Ishikawa (cell line): ENCODE data around the gene AHCYL2.

Experiments used
- CEBPB ChIP-seq: IDR thresholded peaks from 2 replicates; pipeline ENCODE4 v1.6.1; 2012
- CREB1 ChIP-seq: IDR thresholded peaks from 2 replicates; pipeline ENCODE4 v1.6.1; 2012; ENCODE audit warnings: low read depth
- EGR1 ChIP-seq: IDR thresholded peaks from 2 replicates; pipeline ENCODE4 v1.6.1; 2012
- EP300 ChIP-seq: IDR thresholded peaks from 2 replicates; pipeline ENCODE4 v1.6.1; 2012; ENCODE audit warnings: borderline replicate concordance
- FOXM1 ChIP-seq: IDR thresholded peaks from 2 replicates; pipeline ENCODE4 v1.6.1; 2012; ENCODE audit warnings: low read depth, borderline replicate concordance
- NFIC ChIP-seq: IDR thresholded peaks from 2 replicates; pipeline ENCODE4 v1.6.1; 2012
- RAD21 ChIP-seq: IDR thresholded peaks from 2 replicates; pipeline ENCODE4 v1.6.1; 2012; ENCODE audit warnings: low read depth
- TAF1 ChIP-seq: IDR thresholded peaks from 2 replicates; pipeline ENCODE4 v1.6.1; 2012; ENCODE audit warnings: low read depth, mild to moderate bottlenecking
- TCF12 ChIP-seq: IDR thresholded peaks from 2 replicates; pipeline ENCODE4 v1.6.1; 2012; ENCODE audit warnings: low read depth
- TEAD4 ChIP-seq: IDR thresholded peaks from 2 replicates; pipeline ENCODE4 v1.6.1; 2012
- YY1 ChIP-seq: IDR thresholded peaks from 2 replicates; pipeline ENCODE4 v1.6.1; 2012; ENCODE audit warnings: low read depth
- ZBTB7A ChIP-seq: IDR thresholded peaks from 2 replicates; pipeline ENCODE4 v1.6.1; 2012; ENCODE audit warnings: low read depth
- TF ChIP-seq, protein P1 (sequence below): IDR thresholded peaks from 2 replicates; pipeline ENCODE4 v1.6.1; 2012
- TF ChIP-seq, protein P2 (sequence below): IDR thresholded peaks from 2 replicates; pipeline ENCODE4 v1.6.1; 2012; ENCODE audit warnings: low read depth, mild to moderate bottlenecking
- TF ChIP-seq, protein P3 (sequence below): IDR thresholded peaks from 2 replicates; pipeline ENCODE4 v1.6.1; 2012

AHCYL2 gene

DNA sequence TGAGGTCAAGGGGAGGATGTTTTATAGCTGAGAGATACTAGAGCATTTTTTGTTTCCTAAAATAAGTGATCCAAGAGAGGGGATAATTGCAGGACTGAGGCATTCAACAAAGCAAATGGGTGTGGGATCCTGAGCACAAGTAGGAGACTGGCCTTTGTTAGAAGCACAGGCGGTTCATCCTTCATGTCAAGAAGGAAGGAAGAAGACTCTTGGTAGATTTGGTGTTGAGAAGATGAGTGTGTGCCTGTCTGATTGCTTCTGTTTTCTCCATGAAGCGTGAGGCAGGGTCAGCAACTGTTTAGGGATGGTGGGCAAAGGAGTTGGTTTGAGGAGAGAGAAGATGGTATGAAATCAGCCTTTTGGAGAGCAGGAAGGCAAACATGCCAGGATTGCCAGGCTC lies 237.0 kb downstream of the AHCYL2 start:
- no peak for TF ChIP-seq TEAD4
- TF ChIP-seq FOXM1, result no peak
- TF ChIP-seq RAD21, result no peak
- no peak for TF ChIP-seq TAF1
- no peak for TF ChIP-seq EP300
- no peak for TF ChIP-seq EGR1
- no peak for TF ChIP-seq TCF12
- TF ChIP-seq CEBPB, result no peak
- TF ChIP-seq, protein P1, sequence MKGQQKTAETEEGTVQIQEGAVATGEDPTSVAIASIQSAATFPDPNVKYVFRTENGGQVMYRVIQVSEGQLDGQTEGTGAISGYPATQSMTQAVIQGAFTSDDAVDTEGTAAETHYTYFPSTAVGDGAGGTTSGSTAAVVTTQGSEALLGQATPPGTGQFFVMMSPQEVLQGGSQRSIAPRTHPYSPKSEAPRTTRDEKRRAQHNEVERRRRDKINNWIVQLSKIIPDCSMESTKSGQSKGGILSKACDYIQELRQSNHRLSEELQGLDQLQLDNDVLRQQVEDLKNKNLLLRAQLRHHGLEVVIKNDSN, result no peak
- TF ChIP-seq YY1, result no peak
- TF ChIP-seq ZBTB7A, result no peak
- TF ChIP-seq CREB1, result no peak
- TF ChIP-seq NFIC, result no peak
- TF ChIP-seq, protein P2, sequence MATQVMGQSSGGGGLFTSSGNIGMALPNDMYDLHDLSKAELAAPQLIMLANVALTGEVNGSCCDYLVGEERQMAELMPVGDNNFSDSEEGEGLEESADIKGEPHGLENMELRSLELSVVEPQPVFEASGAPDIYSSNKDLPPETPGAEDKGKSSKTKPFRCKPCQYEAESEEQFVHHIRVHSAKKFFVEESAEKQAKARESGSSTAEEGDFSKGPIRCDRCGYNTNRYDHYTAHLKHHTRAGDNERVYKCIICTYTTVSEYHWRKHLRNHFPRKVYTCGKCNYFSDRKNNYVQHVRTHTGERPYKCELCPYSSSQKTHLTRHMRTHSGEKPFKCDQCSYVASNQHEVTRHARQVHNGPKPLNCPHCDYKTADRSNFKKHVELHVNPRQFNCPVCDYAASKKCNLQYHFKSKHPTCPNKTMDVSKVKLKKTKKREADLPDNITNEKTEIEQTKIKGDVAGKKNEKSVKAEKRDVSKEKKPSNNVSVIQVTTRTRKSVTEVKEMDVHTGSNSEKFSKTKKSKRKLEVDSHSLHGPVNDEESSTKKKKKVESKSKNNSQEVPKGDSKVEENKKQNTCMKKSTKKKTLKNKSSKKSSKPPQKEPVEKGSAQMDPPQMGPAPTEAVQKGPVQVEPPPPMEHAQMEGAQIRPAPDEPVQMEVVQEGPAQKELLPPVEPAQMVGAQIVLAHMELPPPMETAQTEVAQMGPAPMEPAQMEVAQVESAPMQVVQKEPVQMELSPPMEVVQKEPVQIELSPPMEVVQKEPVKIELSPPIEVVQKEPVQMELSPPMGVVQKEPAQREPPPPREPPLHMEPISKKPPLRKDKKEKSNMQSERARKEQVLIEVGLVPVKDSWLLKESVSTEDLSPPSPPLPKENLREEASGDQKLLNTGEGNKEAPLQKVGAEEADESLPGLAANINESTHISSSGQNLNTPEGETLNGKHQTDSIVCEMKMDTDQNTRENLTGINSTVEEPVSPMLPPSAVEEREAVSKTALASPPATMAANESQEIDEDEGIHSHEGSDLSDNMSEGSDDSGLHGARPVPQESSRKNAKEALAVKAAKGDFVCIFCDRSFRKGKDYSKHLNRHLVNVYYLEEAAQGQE, result no peak
- TF ChIP-seq, protein P3, sequence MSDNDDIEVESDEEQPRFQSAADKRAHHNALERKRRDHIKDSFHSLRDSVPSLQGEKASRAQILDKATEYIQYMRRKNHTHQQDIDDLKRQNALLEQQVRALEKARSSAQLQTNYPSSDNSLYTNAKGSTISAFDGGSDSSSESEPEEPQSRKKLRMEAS, result no peak

DNA sequence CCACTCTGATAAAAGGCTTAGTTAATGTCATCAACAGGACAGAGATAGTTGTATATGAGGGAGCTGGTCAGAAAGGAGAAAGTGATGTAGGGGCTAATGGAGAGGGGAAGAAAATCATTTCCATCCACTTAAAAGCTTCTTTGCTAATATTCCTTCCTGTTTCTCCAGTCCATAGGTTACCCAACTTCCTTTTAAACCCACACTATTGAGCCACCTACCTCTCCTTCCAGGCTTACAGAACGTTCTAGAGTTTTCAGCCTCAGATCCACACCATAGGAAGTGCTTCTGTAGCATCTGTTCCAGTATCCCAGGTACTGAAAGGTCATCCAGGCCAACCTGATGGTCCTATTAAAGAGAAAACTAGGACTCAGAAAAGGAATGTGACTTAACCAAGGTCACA lies 237.6 kb downstream of the AHCYL2 start:
- TF ChIP-seq EGR1 (no peak), EP300 (no peak), TCF12 (no peak)

DNA sequence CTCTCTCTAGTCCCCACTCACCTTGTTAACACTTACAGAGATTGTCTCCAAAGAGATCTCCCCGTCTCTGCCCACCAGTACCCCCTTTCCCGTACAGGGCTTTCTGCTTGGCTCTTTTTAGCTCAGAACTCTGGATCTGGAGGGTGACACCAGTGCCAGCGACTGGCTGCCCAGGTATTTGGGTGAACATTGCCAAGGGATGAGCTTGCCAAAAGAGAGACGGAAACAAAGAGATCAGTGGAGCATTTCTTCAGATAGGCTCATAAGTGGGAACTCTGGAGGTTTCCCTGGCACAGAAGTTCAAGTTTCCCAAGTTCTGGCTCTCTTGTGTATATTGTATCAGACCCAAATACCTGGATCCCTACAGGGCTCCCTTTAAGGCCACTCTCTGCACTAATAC lies 239.4 kb downstream of the AHCYL2 start:
- TF ChIP-seq TAF1 (no peak), FOXM1 (no peak), YY1 (no peak), EGR1 (no peak), NFIC (no peak), TEAD4 (no peak), RAD21 (no peak), CREB1 (no peak), CEBPB (no peak), ZBTB7A (no peak), TCF12 (no peak), EP300 (no peak)
- TF ChIP-seq, protein P2, result no peak
- TF ChIP-seq, protein P3, result no peak
- TF ChIP-seq, protein P1, result no peak

DNA sequence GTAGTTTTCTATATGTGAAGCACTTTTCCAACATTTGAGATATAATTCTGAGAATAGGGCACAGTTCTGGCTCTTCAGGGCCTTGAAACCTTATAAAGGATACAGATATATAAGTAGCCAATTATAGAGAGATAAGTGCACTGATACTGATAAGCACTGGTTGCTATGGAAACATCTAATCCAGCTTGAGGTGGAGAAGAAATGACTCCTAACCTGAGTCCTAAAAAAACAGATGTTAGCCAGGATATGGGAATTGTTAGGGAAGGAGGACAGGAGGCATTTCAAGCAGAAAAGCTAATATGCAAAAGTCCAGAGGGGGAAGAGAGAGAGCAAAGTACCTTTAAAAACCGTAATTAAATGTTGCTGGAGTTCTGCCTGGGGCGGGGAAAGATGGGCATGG lies 240.2 kb downstream of the AHCYL2 start:
- TF ChIP-seq TCF12 (no peak), CEBPB (no peak), YY1 (no peak), RAD21 (no peak), ZBTB7A (no peak)

DNA sequence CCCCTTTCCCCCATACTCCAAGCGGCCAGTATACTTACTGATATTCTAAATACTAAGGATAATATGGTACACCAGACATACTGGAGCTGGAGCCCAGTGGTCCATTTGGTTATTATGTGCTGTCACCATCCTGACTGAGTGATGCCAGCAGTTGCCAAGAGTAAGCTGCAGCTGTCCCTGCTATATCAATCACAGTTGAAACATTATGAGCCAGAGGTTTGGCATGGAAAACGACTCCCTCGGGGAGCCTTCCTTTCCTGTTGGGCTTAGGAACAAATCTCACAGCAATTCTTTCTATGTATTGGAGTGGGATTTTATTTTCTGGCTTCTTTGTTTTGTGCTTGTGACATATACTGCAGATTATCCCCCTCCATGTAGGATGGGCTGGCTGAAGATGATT lies 242.0 kb downstream of the AHCYL2 start:
- TF ChIP-seq TCF12, result no peak
- no peak for TF ChIP-seq TAF1
- TF ChIP-seq NFIC, result no peak
- no peak for TF ChIP-seq RAD21
- TF ChIP-seq CREB1, result no peak
- TF ChIP-seq FOXM1, result no peak
- TF ChIP-seq, protein P2, result no peak
- no peak for TF ChIP-seq ZBTB7A
- no peak for TF ChIP-seq EGR1
- TF ChIP-seq, protein P3, result no peak
- TF ChIP-seq EP300, result no peak
- no peak for TF ChIP-seq YY1
